ENCODE results near the gene PDE4D. TPM values are rescaled to one million over a fixed set of nuclear protein-coding genes. Genes with fewer than 3 reads are reported as not detected.

Gene PDE4D
- total and polyA plus RNA-seq, 11 donors, result 5.2 to 68.3 (median 42.1) TPM

- H3K4me3 ChIP-seq, result no peak overlapping the region
- no peaks in the 10 kb centered on the region for H3K9me3 ChIP-seq
- intact Hi-C loops (cut with DNase I), result loop anchor here in 9 of 10 donors (5.0 to 10.0 kb wide), 8 partner anchors 105 to 855 kb away; no protein-coding TSS in a partner anchor
- H3K36me3 ChIP-seq, result no peaks in the 10 kb centered on the region
- ATAC-seq, result no peak
- TF ChIP-seq POLR2A (IDR thresholded peaks at IDR 0.05) (no peak), CTCF (IDR thresholded peaks at IDR 0.05) (no peak)
- WGBS, 4 donors, result 55 to 65% (median 59%) methylated on average over 3 of the region's 3 CpGs
- no peaks in the 10 kb centered on the region for H3K4me1 ChIP-seq
- DNase-seq, result no peak
- no peak overlapping the region for H3K27ac ChIP-seq
- H3K27me3 ChIP-seq, result no peaks in the 10 kb centered on the region
Observed at GRCh38 chr5:59819806-59820205, 73.7 kb downstream of the PDE4D start.

GRCh38 chr5:59817536-59817935, 76.0 kb downstream of the PDE4D start:
- no peaks in the 10 kb centered on the region for H3K4me1 ChIP-seq
- H3K9me3 ChIP-seq, result no peaks in the 10 kb centered on the region
- no peak for TF ChIP-seq POLR2A (IDR thresholded peaks at IDR 0.05)
- TF ChIP-seq CTCF (IDR thresholded peaks at IDR 0.05), result no peak
- no peak overlapping the region for H3K27ac ChIP-seq
- intact Hi-C loops (cut with DNase I), result loop anchor here in 9 of 10 donors (5.0 to 10.0 kb wide), 8 partner anchors 107 to 857 kb away; no protein-coding TSS in a partner anchor
- no peaks in the 10 kb centered on the region for H3K36me3 ChIP-seq
- ATAC-seq, result no peak
- DNase-seq, result no peak
- no peaks in the 10 kb centered on the region for H3K27me3 ChIP-seq
- WGBS, 4 donors, result 94 to 99% (median 97%) methylated on average over 6 of the region's 6 CpGs
- H3K4me3 ChIP-seq, result no peak overlapping the region

- no peaks in the 10 kb centered on the region for H3K9me3 ChIP-seq
- intact Hi-C loops (cut with DNase I), result loop anchor here in 9 of 10 donors (5.0 to 10.0 kb wide), 8 partner anchors 108 to 858 kb away; no protein-coding TSS in a partner anchor
- no peaks in the 10 kb centered on the region for H3K4me1 ChIP-seq
- no peak for DNase-seq
- no peak overlapping the region for H3K4me3 ChIP-seq
- TF ChIP-seq CTCF (IDR thresholded peaks at IDR 0.05), result no peak
- TF ChIP-seq POLR2A (IDR thresholded peaks at IDR 0.05), result no peak
- H3K36me3 ChIP-seq, result no peaks in the 10 kb centered on the region
- H3K27me3 ChIP-seq, result no peaks in the 10 kb centered on the region
- no peak for ATAC-seq
- WGBS, 4 donors, result 59 to 77% (median 65%) methylated on average over 6 of the region's 6 CpGs
- H3K27ac ChIP-seq, result no peak overlapping the region
Observed at GRCh38 chr5:59816654-59817300, 76.7 kb downstream of the PDE4D start.

GRCh38 chr5:59814537-59814872, 79.0 kb downstream of the PDE4D start:
- Histone ChIP-seq H3K27me3 (peaks cover 0 to 17% (median 6%) of the 10 kb centered on the region in 9 donors), H3K27ac (no peak overlapping the region), H3K4me3 (no peak overlapping the region), H3K9me3 (no peaks in the 10 kb centered on the region), H3K4me1 (peaks cover 0 to 6% (median 0%) of the 10 kb centered on the region in 12 donors), H3K36me3 (no peaks in the 10 kb centered on the region)
- no peak for TF ChIP-seq CTCF (IDR thresholded peaks at IDR 0.05)
- no peak for TF ChIP-seq POLR2A (IDR thresholded peaks at IDR 0.05)
- ATAC-seq (no peak), DNase-seq (no peak)
- intact Hi-C loops (cut with DNase I), result loop anchor here in 9 of 10 donors (1.0 to 10.0 kb wide), 17 partner anchors 108 to 860 kb away; no protein-coding TSS in a partner anchor
- whole genome bisulfite sequencing, 4 donors, result 66 to 89% (median 72%) methylated on average over 2 of the region's 2 CpGs

Measured in heart left ventricle (tissue), 16 donors.